HUES64 (cell line): ENCODE results near the gene IGLON5.

ENCODE experiments used
- H3K27ac ChIP-seq: 2 replicates; pipeline ENCODE4 v1.7.0; 2013; ENCODE audit warnings: low read depth, low read length, inconsistent platforms
- H3K27me3 ChIP-seq: 2 replicates; pipeline ENCODE4 v1.6.1; 2013; ENCODE audit warnings: mild to moderate bottlenecking, low read length; ENCODE audit not compliant: insufficient read depth
- H3K36me3 ChIP-seq: 2 replicates; pipeline ENCODE4 v1.6.1; 2013; ENCODE audit warnings: mild to moderate bottlenecking, low read length; ENCODE audit not compliant: insufficient read depth
- H3K4me1 ChIP-seq: 2 replicates; pipeline ENCODE4 v1.6.1; 2013; ENCODE audit warnings: mild to moderate bottlenecking, low read length, moderate library complexity; ENCODE audit not compliant: insufficient read depth
- H3K4me3 ChIP-seq: 2 replicates; pipeline ENCODE4 v1.5.1; 2013; ENCODE audit warnings: mild to moderate bottlenecking, low read length, moderate library complexity
- H3K9ac ChIP-seq: 2 replicates; pipeline ENCODE4 v1.6.1; 2013; ENCODE audit warnings: mild to moderate bottlenecking, low read depth, low read length
- H3K9me3 ChIP-seq: 2 replicates; pipeline ENCODE4 v1.6.1; 2013; ENCODE audit warnings: low read depth, low read length; ENCODE audit not compliant: insufficient read depth
- WGBS: fragments of 150-250, 120-280 bp; methylation state at CpG from one replicate; pipeline ENCODE4 v1.1.7; 2013; ENCODE audit warnings: missing lambda C conversion rate; 5-methylcytosine and 5-hydroxymethylcytosine counted together

IGLON5 gene

GRCh38 chr19:51339313-51339686 lies 27.9 kb downstream of the IGLON5 start:
- Histone ChIP-seq H3K9ac (peak overlapping the region; percentile 67; the same call in 1 of the 2 replicates), H3K27ac (peak overlapping the region; percentile 52; the same call in 1 of the 2 replicates), H3K4me3 (peak overlapping the region; percentile 76), H3K36me3 (no peaks in the 10 kb centered on the region), H3K4me1 (peaks cover 12% of the 10 kb centered on the region), H3K9me3 (no peaks in the 10 kb centered on the region), H3K27me3 (peaks cover 18% of the 10 kb centered on the region)
- under 1% methylated on average over 10 of the region's 10 CpGs for WGBS

- Histone ChIP-seq H3K4me3 (peak overlapping the region; percentile 76), H3K4me1 (peaks cover 12% of the 10 kb centered on the region), H3K27ac (peak overlapping the region; percentile 52; the same call in 1 of the 2 replicates), H3K9ac (peak overlapping the region; percentile 70), H3K27me3 (peaks cover 18% of the 10 kb centered on the region), H3K36me3 (no peaks in the 10 kb centered on the region), H3K9me3 (no peaks in the 10 kb centered on the region)
- WGBS: under 1% methylated on average over 107 of the region's 107 CpGs
These were observed 28.5 kb downstream of the IGLON5 start for GRCh38 chr19:51339687-51340656.

GRCh38 chr19:51341066-51341465 lies 29.6 kb downstream of the IGLON5 start:
- Histone ChIP-seq H3K27me3 (peaks cover 18% of the 10 kb centered on the region), H3K4me3 (peak overlapping the region; percentile 76; the same call in 1 of the 2 replicates), H3K9ac (no peak overlapping the region), H3K36me3 (no peaks in the 10 kb centered on the region), H3K9me3 (no peaks in the 10 kb centered on the region), H3K4me1 (peaks cover 12% of the 10 kb centered on the region), H3K27ac (no peak overlapping the region)
- 94% methylated on average over 18 of the region's 18 CpGs for WGBS

GRCh38 chr19:51341976-51342580 lies 30.6 kb downstream of the IGLON5 start, which contains the start of gene VSIG10L:
TSS of gene VSIG10L (minus strand) at chr19:51342139. CDS start at chr19:51342124, 15 bp downstream.
- Histone ChIP-seq H3K9ac (no peak within 1 kb of the TSS), H3K27me3 (peaks cover 18% of the 10 kb centered on the region), H3K27ac (no peak within 1 kb of the TSS), H3K4me1 (peaks cover 12% of the 10 kb centered on the region), H3K9me3 (no peaks in the 10 kb centered on the region), H3K4me3 (peak within 1 kb of the TSS; percentile 76; the same call in 1 of the 2 replicates), H3K36me3 (no peaks in the 10 kb centered on the region)
- WGBS: 59% methylated on average over 3 of the region's 3 CpGs

- Histone ChIP-seq H3K9me3 (no peaks in the 10 kb centered on the region), H3K27me3 (peaks cover 18% of the 10 kb centered on the region), H3K9ac (no peak overlapping the region), H3K36me3 (no peaks in the 10 kb centered on the region), H3K27ac (no peak overlapping the region), H3K4me3 (no peak overlapping the region), H3K4me1 (peaks cover 12% of the 10 kb centered on the region)
- 59% methylated on average over 9 of the region's 9 CpGs for WGBS
These were observed 31.5 kb downstream of the IGLON5 start for GRCh38 chr19:51342631-51343569.

GRCh38 chr19:51345076-51345620 lies 33.7 kb downstream of the IGLON5 start:
- Histone ChIP-seq H3K36me3 (0 out of 2 replicates have a peak, but pooled peaks cover 1% of the 10 kb centered on the region), H3K9me3 (no peaks in the 10 kb centered on the region), H3K27me3 (peaks cover 17% of the 10 kb centered on the region), H3K4me3 (no peak overlapping the region), H3K9ac (no peak overlapping the region), H3K4me1 (peaks cover 8% of the 10 kb centered on the region), H3K27ac (no peak overlapping the region)
- 94% methylated on average over 9 of the region's 9 CpGs for WGBS

- peaks cover 1% of the 10 kb centered on the region; the same call in 1 of the 2 replicates for H3K27me3 ChIP-seq
- no peak overlapping the region for H3K9ac ChIP-seq
- 87% methylated on average over 17 of the region's 17 CpGs for WGBS
- H3K9me3 ChIP-seq: no peaks in the 10 kb centered on the region
- H3K4me3 ChIP-seq: no peak overlapping the region
- H3K36me3 ChIP-seq: 0 out of 2 replicates have a peak, but pooled peaks cover 8% of the 10 kb centered on the region
- H3K27ac ChIP-seq: no peak overlapping the region
- peaks cover 8% of the 10 kb centered on the region for H3K4me1 ChIP-seq
These were observed 35.3 kb downstream of the IGLON5 start for GRCh38 chr19:51346742-51347141.

- WGBS: 86% methylated on average over 10 of the region's 10 CpGs
- Histone ChIP-seq H3K4me1 (peaks cover 3% of the 10 kb centered on the region), H3K27me3 (no peaks in the 10 kb centered on the region; the same call in 1 of the 2 replicates), H3K9me3 (no peaks in the 10 kb centered on the region), H3K27ac (no peak overlapping the region), H3K4me3 (no peak overlapping the region), H3K36me3 (0 out of 2 replicates have a peak, but pooled peaks cover 8% of the 10 kb centered on the region), H3K9ac (no peak overlapping the region)
These were observed 35.9 kb downstream of the IGLON5 start for GRCh38 chr19:51347209-51347928.

GRCh38 chr19:51351266-51351990 lies 40.0 kb downstream of the IGLON5 start:
- peaks cover 10% of the 10 kb centered on the region for H3K4me1 ChIP-seq
- no peak overlapping the region for H3K9ac ChIP-seq
- H3K9me3 ChIP-seq: no peaks in the 10 kb centered on the region
- H3K27ac ChIP-seq: no peak overlapping the region
- WGBS: 93% methylated on average over 11 of the region's 11 CpGs
- no peak overlapping the region for H3K4me3 ChIP-seq
- 0 out of 2 replicates have a peak, but pooled peaks cover 8% of the 10 kb centered on the region for H3K36me3 ChIP-seq
- no peaks in the 10 kb centered on the region for H3K27me3 ChIP-seq
